Trophoblast cell (in vitro differentiated cells and primary cell): ENCODE measurements around the gene ZNF17.

Experiments used
- DNase-seq, 2 donors: peaks; one replicate each; pipeline ENCODE4 v3.0.0-alpha.2; 2016
- H2AFZ ChIP-seq: 2 replicates; pipeline ENCODE4 v1.6.1; 2013; ENCODE audit warnings: low read length, moderate library complexity, mild to moderate bottlenecking; ENCODE audit not compliant: insufficient read depth, poor library complexity
- H2AK5ac ChIP-seq: 2 replicates; pipeline ENCODE4 v1.6.1; 2013; ENCODE audit warnings: mild to moderate bottlenecking, low read length
- H2BK120ac ChIP-seq: 2 replicates; pipeline ENCODE4 v1.6.1; 2013; ENCODE audit warnings: low read length, mild to moderate bottlenecking, moderate library complexity; ENCODE audit not compliant: insufficient read depth, poor library complexity
- H2BK12ac ChIP-seq: 2 replicates; pipeline ENCODE4 v1.6.1; 2013; ENCODE audit warnings: mild to moderate bottlenecking, low read length, moderate library complexity
- H2BK5ac ChIP-seq: 2 replicates; pipeline ENCODE4 v1.6.1; 2013; ENCODE audit warnings: low read length, low read depth, moderate library complexity, mild to moderate bottlenecking; ENCODE audit not compliant: poor library complexity
- H3K14ac ChIP-seq: 2 replicates; pipeline ENCODE4 v1.6.1; 2013; ENCODE audit warnings: mild to moderate bottlenecking, low read length
- H3K18ac ChIP-seq: 2 replicates; pipeline ENCODE4 v1.6.1; 2013; ENCODE audit warnings: mild to moderate bottlenecking, low read length
- H3K23ac ChIP-seq: 2 replicates; pipeline ENCODE4 v1.6.1; 2013; ENCODE audit warnings: low read length
- H3K27ac ChIP-seq: 2 replicates; pipeline ENCODE4 v1.5.1; 2013; ENCODE audit warnings: low read depth, mild to moderate bottlenecking, inconsistent platforms, low read length, moderate library complexity
- H3K27me3 ChIP-seq: 2 replicates; pipeline ENCODE4 v1.6.1; 2013; ENCODE audit warnings: inconsistent platforms, mild to moderate bottlenecking, low read length, moderate library complexity; ENCODE audit not compliant: insufficient read depth
- H3K36me3 ChIP-seq, 2 experiments: 1 replicate in 1 of 2; 2 replicates in 1 of 2; pipeline ENCODE4 v1.6.1; 2013; ENCODE audit warnings: low read length in 2 of 2, mild to moderate bottlenecking in 2 of 2, moderate library complexity in 1 of 2; ENCODE audit not compliant: insufficient read depth in 2 of 2, control insufficient read depth in 1 of 2
- H3K4ac ChIP-seq: 2 replicates; pipeline ENCODE4 v1.6.1; 2013; ENCODE audit warnings: low read depth, mild to moderate bottlenecking, low read length, moderate library complexity
- H3K4me1 ChIP-seq, 2 experiments: 1 replicate in 1 of 2; 2 replicates in 1 of 2; pipeline ENCODE4 v1.6.1; 2013; ENCODE audit warnings: low read length in 2 of 2, mild to moderate bottlenecking in 2 of 2, moderate library complexity in 1 of 2; ENCODE audit not compliant: insufficient read depth in 2 of 2, control insufficient read depth in 1 of 2
- H3K4me2 ChIP-seq: 2 replicates; pipeline ENCODE4 v1.6.1; 2013; ENCODE audit warnings: inconsistent platforms, mild to moderate bottlenecking, low read length, moderate library complexity
- H3K4me3 ChIP-seq: 2 replicates; pipeline ENCODE4 v1.5.1; 2013; ENCODE audit warnings: mild to moderate bottlenecking, low read depth, low read length, inconsistent platforms
- H3K79me1 ChIP-seq: one replicate; pipeline ENCODE4 v1.6.1; 2013; ENCODE audit warnings: low read length
- H3K79me2 ChIP-seq: 2 replicates; pipeline ENCODE4 v1.6.1; 2013; ENCODE audit warnings: low read length, mild to moderate bottlenecking; ENCODE audit not compliant: control insufficient read depth, insufficient read depth, poor library complexity
- H3K9ac ChIP-seq: 2 replicates; pipeline ENCODE4 v1.6.1; 2013; ENCODE audit warnings: mild to moderate bottlenecking, low read length
- H3K9me3 ChIP-seq: 2 replicates; pipeline ENCODE4 v1.6.1; 2013; ENCODE audit warnings: low read depth, mild to moderate bottlenecking, control low read depth, inconsistent platforms, low read length; ENCODE audit not compliant: insufficient read depth
- H4K12ac ChIP-seq: 2 replicates; pipeline ENCODE4 v1.6.1; 2013; ENCODE audit warnings: low read depth, mild to moderate bottlenecking, low read length, moderate library complexity
- H4K8ac ChIP-seq: 2 replicates; pipeline ENCODE4 v1.6.1; 2013; ENCODE audit warnings: low read depth, mild to moderate bottlenecking, low read length, moderate library complexity
- H4K91ac ChIP-seq: one replicate; pipeline ENCODE4 v1.6.1; 2013; ENCODE audit warnings: low read depth, mild to moderate bottlenecking, low read length, moderate library complexity
- WGBS: extraction: QIAGEN DNeasy Blood & Tissue Kit; methylation state at CpG from one replicate; pipeline ENCODE4 v1.1.7; 2013; ENCODE audit warnings: missing lambda C conversion rate; ENCODE audit not compliant: insufficient read length, insufficient coverage; ENCODE audit errors: extremely low coverage; 5-methylcytosine and 5-hydroxymethylcytosine counted together

ZNF17 gene

GRCh38 chr19:57377498-57378146 is 33.3 kb upstream of the ZNF17 start:
- Histone ChIP-seq H4K12ac (no peak overlapping the region), H4K91ac (no peak overlapping the region), H3K4me1 (no peaks in the 10 kb centered on the region), H3K9me3 (peaks cover 24% of the 10 kb centered on the region), H2BK12ac (no peak overlapping the region), H3K4me3 (no peak overlapping the region), H2AFZ (no peak overlapping the region), H3K36me3 (peaks cover 15 to 39% of the 10 kb centered on the region in 2 experiments), H3K18ac (no peak overlapping the region), H3K4ac (no peak overlapping the region), H3K9ac (no peak overlapping the region), H3K4me2 (no peak overlapping the region), H3K14ac (no peak overlapping the region), H2AK5ac (no peak overlapping the region), H3K27ac (no peak overlapping the region), H2BK120ac (no peak overlapping the region), H2BK5ac (no peak overlapping the region), H3K23ac (no peak overlapping the region), H4K8ac (no peak overlapping the region), H3K79me1 (no peaks in the 10 kb centered on the region), H3K79me2 (no peaks in the 10 kb centered on the region), H3K27me3 (no peaks in the 10 kb centered on the region)
- DNase-seq = no peak
- WGBS = no CpG with 5 or more reads among the region's 3 CpGs

GRCh38 chr19:57380923-57381322 is 30.0 kb upstream of the ZNF17 start:
- Histone ChIP-seq H2AFZ (no peak overlapping the region), H3K4me1 (no peaks in the 10 kb centered on the region), H3K27me3 (no peaks in the 10 kb centered on the region), H2BK5ac (no peak overlapping the region), H3K79me1 (no peaks in the 10 kb centered on the region), H4K91ac (no peak overlapping the region), H3K4me2 (no peak overlapping the region), H3K9ac (no peak overlapping the region), H3K4ac (no peak overlapping the region), H3K23ac (no peak overlapping the region), H3K18ac (no peak overlapping the region), H3K27ac (no peak overlapping the region), H4K8ac (no peak overlapping the region), H2AK5ac (no peak overlapping the region), H3K9me3 (peaks cover 13% of the 10 kb centered on the region), H3K4me3 (no peak overlapping the region), H3K14ac (no peak overlapping the region), H4K12ac (no peak overlapping the region), H2BK120ac (no peak overlapping the region), H3K36me3 (peaks cover 5 to 17% of the 10 kb centered on the region in 2 experiments), H2BK12ac (no peak overlapping the region), H3K79me2 (no peaks in the 10 kb centered on the region)
- no peak for DNase-seq

GRCh38 chr19:57382806-57383488 is 28.0 kb upstream of the ZNF17 start:
- H3K79me1 ChIP-seq = no peaks in the 10 kb centered on the region
- H2BK120ac ChIP-seq = no peak overlapping the region
- peaks cover 5% of the 10 kb centered on the region for H3K9me3 ChIP-seq
- H3K18ac ChIP-seq = no peak overlapping the region
- H3K4me3 ChIP-seq = no peak overlapping the region
- H4K12ac ChIP-seq = no peak overlapping the region
- no peak overlapping the region for H3K4me2 ChIP-seq
- H3K79me2 ChIP-seq = no peaks in the 10 kb centered on the region
- no peak overlapping the region for H2AK5ac ChIP-seq
- no peak overlapping the region for H3K4ac ChIP-seq
- H3K4me1 ChIP-seq = no peaks in the 10 kb centered on the region
- H3K9ac ChIP-seq = no peak overlapping the region
- peak in 1 of 2 donors; percentile 56 for DNase-seq
- H3K23ac ChIP-seq = no peak overlapping the region
- no peak overlapping the region for H3K27ac ChIP-seq
- H2BK5ac ChIP-seq = no peak overlapping the region
- WGBS = no CpG with 5 or more reads among the region's 7 CpGs
- no peak overlapping the region for H3K14ac ChIP-seq
- H2BK12ac ChIP-seq = no peak overlapping the region
- H2AFZ ChIP-seq = no peak overlapping the region
- H4K8ac ChIP-seq = no peak overlapping the region
- H4K91ac ChIP-seq = no peak overlapping the region
- no peaks in the 10 kb centered on the region for H3K27me3 ChIP-seq
- H3K36me3 ChIP-seq = peaks cover 0 to 2% of the 10 kb centered on the region in 2 experiments

GRCh38 chr19:57389194-57389729 is 21.7 kb upstream of the ZNF17 start:
- Histone ChIP-seq H3K18ac (no peak overlapping the region), H3K79me1 (peaks cover 5% of the 10 kb centered on the region), H2BK5ac (peak overlapping the region; percentile 8), H4K12ac (no peak overlapping the region), H3K4me2 (peak overlapping the region; percentile 54), H3K9me3 (peaks cover 1% of the 10 kb centered on the region), H2AK5ac (no peak overlapping the region), H4K91ac (no peak overlapping the region), H3K27me3 (no peaks in the 10 kb centered on the region), H2AFZ (peak overlapping the region; percentile 8), H3K9ac (no peak overlapping the region), H3K14ac (no peak overlapping the region), H3K79me2 (peaks cover 6% of the 10 kb centered on the region), H4K8ac (peak overlapping the region; percentile 93), H2BK12ac (no peak overlapping the region), H3K23ac (no peak overlapping the region), H3K4ac (no peak overlapping the region), H3K4me1 (peaks cover 2 to 9% of the 10 kb centered on the region in 2 experiments), H3K36me3 (peaks cover 6% of the 10 kb centered on the region in 2 experiments), H3K27ac (no peak overlapping the region), H3K4me3 (no peak overlapping the region), H2BK120ac (no peak overlapping the region)
- DNase-seq = no peak
- WGBS = no CpG with 5 or more reads among the region's 11 CpGs
